Adipose tissue (tissue), 3 donors: ENCODE measurements around the gene ADGRG3. TPM values are rescaled to one million over a fixed set of nuclear protein-coding genes. Genes with fewer than 3 reads are reported as not detected.
A peak's percentile ranks its signal among the peaks of the same experiment; 100 is the strongest.

ENCODE experiments used
- H3K27ac ChIP-seq: one replicate; pipeline ENCODE4 v1.5.1; 2013; ENCODE audit warnings: low read depth, low read length
- WGBS, 3 donors: extraction: QIAGEN DNeasy Blood & Tissue Kit; methylation state at CpG; one replicate each; pipeline ENCODE4 v1.1.7; 2013; 5-methylcytosine and 5-hydroxymethylcytosine counted together
- polyA plus RNA-seq, 3 donors: library from polyadenylated mRNA; stranded (reverse); fragments of 200-250 nt; gene quantifications; one replicate each; pipeline ENCODE4 v1.2.3, GENCODE V29; 2013
- donor health status: healthy with polysubstance abuse.
- donor health status: Bipolar disorder and iron deficiency.
- donor health status: healthy.

ADGRG3 gene
- polyA plus RNA-seq, 3 donors, result 0.32 to 15.7 (median 8.4) TPM

GRCh38 chr16:57657228-57657627 lies 10.9 kb upstream of the ADGRG3 start:
- 92 to 93% (median 93%) methylated on average over 13 of the region's 13 CpGs for WGBS, 3 donors
- H3K27ac ChIP-seq, result no peak overlapping the region

DNA sequence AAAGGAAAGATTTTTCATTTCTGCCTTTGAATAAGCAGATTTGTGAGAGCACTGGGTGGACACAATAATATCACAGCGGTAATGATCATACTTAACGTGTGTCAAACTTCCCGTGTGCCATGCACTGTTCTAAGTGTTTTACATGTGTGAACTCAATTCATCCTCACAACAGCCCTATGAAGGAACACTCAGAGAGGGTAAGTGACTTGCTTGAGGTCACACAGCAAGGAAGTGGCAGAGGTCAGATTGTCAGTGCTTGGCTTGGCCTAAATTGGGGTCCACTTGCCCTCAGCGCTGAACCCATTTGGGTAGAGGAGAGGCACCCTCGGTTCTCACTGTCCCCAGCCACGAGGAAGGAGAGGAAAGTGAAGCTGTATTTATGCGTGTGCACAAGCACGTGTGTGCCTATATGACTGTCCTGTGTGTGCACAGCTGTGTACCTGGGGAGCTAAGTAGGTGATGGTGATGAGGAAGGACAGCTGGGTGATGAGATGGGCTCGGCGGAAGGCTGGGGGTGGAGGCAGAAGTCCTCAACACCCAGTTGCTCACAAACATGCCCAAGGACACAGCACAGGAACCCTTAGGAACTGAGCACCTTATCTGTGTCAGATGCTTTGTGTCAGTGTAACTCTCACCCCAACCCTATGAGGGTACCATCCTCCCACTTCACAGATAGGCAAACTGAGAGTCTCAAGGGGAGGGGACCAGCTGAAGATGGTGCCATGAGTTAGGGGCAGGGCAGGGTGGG lies 9.8 kb upstream of the ADGRG3 start:
- no peak overlapping the region for H3K27ac ChIP-seq

DNA sequence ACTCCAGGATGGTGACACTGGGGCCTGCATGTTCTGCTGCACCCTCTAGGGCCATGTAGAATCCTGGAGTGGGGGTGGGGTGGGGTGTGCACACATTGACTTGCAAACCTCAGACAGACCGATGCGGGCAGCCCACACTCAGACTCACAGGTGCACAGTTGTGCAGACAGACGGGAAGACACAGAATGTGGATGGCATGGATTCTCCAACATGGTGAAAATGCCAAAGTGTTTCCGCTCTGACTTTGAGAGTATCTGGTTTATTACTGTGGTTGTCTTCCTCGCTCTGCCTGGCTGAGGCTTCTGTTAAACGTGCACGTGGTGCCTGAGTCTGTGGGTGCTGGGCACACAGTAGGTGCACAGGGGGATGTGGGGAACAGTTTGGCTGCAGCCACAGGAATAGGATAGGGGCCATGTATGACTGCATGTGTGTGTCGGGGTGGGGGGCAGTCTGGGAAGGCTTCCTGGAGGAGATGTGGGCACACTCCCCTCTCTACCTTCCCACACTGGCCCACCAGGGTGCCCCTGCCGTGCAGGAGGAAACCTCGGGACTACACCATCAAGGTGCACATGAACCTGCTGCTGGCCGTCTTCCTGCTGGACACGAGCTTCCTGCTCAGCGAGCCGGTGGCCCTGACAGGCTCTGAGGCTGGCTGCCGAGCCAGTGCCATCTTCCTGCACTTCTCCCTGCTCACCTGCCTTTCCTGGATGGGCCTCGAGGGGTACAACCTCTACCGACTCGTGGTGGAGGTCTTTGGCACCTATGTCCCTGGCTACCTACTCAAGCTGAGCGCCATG lies 9.0 kb upstream of the ADGRG3 start:
- no peak overlapping the region for H3K27ac ChIP-seq
- WGBS, 3 donors, result 78 to 84% (median 80%) methylated on average over 19 of the region's 19 CpGs

More for the DNA sequence above, 9.8 kb upstream of the ADGRG3 start:
- 88 to 91% (median 88%) methylated on average over 10 of the region's 10 CpGs for WGBS, 3 donors

- H3K27ac ChIP-seq, result no peak overlapping the region
- 89 to 93% (median 92%) methylated on average over 11 of the region's 11 CpGs for WGBS, 3 donors
These were observed 7.2 kb upstream of the ADGRG3 start for GRCh38 chr16:57660715-57661463.

DNA sequence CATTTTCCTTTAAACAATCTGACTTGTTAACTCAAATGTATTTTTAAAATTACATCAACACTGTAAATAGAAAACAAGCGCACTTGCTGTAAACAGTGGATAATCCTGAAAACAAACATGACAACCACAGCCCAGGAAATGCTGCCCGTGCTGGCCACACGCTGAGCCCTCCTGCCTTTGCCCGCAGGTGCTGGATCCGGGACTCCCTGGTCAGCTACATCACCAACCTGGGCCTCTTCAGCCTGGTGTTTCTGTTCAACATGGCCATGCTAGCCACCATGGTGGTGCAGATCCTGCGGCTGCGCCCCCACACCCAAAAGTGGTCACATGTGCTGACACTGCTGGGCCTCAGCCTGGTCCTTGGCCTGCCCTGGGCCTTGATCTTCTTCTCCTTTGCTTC lies 6.6 kb upstream of the ADGRG3 start:
- no peak overlapping the region for H3K27ac ChIP-seq
- WGBS, 3 donors, result 79 to 93% (median 82%) methylated on average over 7 of the region's 7 CpGs

DNA sequence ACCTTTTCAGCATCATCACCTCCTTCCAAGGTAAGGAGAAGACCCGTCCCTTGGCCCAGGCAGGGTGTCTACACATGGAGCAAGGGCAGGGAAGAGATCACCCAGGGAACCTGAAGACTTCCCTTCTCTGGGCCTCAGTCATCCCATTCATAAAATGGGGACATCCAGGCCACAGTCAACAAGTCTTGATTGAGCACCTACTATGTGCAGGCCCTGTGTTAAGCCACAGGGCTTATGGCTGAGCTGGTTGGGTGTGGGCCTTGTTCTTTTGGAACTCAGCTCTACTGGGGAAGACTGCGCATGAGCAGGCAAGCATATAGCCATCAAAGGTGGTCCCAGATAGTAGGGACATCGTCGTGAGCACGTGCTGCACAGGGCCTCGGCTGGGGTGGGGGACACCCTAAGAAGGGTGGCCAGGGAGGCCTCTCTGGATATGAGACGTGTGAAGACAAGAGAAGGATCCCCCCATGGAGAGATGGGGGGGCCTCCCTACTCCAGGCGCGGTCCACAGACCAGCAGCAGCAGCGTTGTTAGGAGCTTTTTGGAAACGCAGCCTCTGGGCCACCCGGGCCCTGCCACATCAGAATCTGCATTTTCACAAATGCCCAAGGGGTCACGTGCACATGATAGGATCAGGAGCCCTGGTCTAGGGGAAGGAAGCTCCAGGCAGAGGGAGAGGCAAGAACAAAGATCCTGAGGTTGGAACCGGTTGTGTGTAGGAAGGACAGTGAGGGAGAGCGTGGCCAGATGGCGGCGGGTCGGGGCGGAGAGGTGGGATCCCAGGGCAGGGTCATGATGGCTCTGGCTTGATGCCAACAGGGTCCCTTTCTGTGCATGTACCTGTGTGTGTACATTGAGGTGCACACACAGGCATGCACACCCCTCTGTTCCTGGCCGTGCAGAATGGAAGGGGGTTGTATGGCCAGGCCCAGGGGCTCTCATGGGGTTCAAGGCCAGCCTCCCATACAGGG lies 5.9 kb upstream of the ADGRG3 start:
- no peak overlapping the region for H3K27ac ChIP-seq
- 88 to 90% (median 88%) methylated on average over 20 of the region's 20 CpGs for WGBS, 3 donors

DNA sequence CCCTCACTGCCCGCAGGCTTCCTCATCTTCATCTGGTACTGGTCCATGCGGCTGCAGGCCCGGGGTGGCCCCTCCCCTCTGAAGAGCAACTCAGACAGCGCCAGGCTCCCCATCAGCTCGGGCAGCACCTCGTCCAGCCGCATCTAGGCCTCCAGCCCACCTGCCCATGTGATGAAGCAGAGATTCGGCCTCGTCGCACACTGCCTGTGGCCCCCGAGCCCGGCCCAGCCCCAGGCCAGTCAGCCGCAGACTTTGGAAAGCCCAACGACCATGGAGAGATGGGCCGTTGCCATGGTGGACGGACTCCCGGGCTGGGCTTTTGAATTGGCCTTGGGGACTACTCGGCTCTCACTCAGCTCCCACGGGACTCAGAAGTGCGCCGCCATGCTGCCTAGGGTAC lies 4.7 kb upstream of the ADGRG3 start:
- no peak overlapping the region for H3K27ac ChIP-seq
- WGBS, 3 donors, result 88 to 89% (median 89%) methylated on average over 21 of the region's 21 CpGs

DNA sequence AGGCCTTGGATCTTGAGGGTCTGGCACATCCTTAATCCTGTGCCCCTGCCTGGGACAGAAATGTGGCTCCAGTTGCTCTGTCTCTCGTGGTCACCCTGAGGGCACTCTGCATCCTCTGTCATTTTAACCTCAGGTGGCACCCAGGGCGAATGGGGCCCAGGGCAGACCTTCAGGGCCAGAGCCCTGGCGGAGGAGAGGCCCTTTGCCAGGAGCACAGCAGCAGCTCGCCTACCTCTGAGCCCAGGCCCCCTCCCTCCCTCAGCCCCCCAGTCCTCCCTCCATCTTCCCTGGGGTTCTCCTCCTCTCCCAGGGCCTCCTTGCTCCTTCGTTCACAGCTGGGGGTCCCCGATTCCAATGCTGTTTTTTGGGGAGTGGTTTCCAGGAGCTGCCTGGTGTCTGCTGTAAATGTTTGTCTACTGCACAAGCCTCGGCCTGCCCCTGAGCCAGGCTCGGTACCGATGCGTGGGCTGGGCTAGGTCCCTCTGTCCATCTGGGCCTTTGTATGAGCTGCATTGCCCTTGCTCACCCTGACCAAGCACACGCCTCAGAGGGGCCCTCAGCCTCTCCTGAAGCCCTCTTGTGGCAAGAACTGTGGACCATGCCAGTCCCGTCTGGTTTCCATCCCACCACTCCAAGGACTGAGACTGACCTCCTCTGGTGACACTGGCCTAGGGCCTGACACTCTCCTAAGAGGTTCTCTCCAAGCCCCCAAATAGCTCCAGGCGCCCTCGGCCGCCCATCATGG lies 4.0 kb upstream of the ADGRG3 start:
- no peak overlapping the region for H3K27ac ChIP-seq
- WGBS, 3 donors, result 85 to 91% (median 90%) methylated on average over 14 to 15 of the region's 15 CpGs

DNA sequence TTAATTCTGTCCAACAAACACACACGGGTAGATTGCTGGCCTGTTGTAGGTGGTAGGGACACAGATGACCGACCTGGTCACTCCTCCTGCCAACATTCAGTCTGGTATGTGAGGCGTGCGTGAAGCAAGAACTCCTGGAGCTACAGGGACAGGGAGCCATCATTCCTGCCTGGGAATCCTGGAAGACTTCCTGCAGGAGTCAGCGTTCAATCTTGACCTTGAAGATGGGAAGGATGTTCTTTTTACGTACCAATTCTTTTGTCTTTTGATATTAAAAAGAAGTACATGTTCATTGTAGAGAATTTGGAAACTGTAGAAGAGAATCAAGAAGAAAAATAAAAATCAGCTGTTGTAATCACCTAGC lies 3.5 kb upstream of the ADGRG3 start:
- 74 to 89% (median 83%) methylated on average over 6 of the region's 6 CpGs for WGBS, 3 donors
- H3K27ac ChIP-seq, result no peak overlapping the region

GRCh38 chr16:57665541-57665940 lies 2.6 kb upstream of the ADGRG3 start:
- 66 to 87% (median 81%) methylated on average over 3 to 4 of the region's 4 CpGs for WGBS, 3 donors
- H3K27ac ChIP-seq, result no peak overlapping the region

DNA sequence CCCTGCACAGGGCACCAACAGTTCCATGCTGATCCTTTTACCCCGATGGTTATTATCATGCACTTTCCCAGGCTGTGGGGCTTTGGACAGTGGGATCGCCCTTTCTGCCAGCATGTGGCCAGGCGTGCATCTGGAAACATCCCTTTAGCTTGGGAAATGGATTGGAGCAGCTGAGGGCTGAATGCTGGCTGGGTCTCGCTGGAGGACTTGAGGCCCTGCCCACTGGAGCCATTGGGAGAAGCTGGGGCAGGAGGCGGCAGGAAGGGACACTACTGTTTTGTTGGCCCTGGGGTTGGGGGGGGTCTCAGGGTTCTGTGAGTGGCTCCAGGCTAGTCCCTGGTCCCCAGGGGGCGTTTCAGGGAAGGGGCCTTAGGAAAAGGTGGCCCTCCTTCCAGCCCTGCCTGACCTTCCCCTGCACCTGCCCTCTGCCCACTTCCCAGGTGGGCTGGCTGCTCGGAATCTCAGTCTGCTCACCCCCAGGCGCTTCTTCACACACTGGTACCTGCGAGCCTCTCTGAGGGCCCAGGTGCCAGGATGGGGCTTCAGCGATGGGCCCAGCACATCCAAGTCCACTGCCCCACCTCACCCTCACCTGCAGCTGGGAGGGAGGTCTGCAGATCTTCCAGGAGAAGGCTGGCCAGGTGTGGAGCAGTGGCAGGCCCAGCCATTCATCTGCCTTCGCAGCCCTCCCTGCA lies 1.6 kb upstream of the ADGRG3 start:
- no peak overlapping the region for H3K27ac ChIP-seq
- 76 to 81% (median 76%) methylated on average over 10 to 11 of the region's 11 CpGs for WGBS, 3 donors

- H3K27ac ChIP-seq, result no peak overlapping the region
- WGBS, 3 donors, result 67 to 86% (median 78%) methylated on average over 5 of the region's 5 CpGs
These were observed 1.0 kb upstream of the ADGRG3 start for GRCh38 chr16:57667048-57667525.

- peak overlapping the region; percentile 59 for H3K27ac ChIP-seq
- WGBS, 3 donors, result 47 to 63% (median 57%) methylated on average over 17 of the region's 17 CpGs
These were observed 412 bp upstream of the ADGRG3 start for GRCh38 chr16:57667526-57668262.

DNA sequence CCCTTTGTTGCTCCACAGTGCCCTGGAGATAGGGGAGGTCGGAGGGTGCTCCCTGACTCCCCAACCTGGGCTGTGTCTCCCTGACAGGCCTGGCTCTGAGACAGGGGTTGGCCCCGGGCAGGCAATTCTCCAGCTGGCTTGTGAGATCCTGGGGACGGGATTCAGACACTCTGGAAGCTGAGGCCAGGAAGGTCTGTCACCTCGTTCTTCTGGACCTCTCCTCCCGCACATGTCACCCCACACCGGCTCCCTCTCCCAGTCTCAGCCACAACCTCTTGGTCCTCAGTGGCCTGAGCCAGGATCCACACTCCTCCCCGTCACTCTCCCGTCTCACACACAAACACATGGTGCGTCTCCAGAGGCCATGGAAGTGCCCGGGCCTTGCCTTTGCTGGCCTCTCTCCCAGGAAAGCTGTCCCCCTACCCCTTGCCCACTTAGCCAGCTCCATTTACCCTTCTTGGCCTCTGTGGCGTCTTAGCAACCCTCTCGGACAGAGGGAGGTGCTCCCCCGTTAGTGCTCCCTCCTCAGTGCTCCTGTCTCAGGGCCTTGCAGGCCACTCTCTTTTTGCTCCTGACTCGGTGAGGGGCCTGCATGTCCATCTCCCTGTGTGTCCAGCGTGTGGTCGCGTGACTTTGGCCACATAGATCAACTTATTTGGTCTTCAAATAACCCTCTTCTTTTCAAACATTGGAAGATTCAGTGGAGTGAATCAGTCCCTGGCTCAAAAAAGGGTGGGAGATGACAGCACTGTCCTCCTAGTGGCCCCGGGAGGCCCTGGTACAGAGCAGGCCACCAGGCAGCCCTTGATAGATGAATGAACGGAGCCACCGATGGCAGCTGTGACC lies 747 bp downstream of the ADGRG3 start:
- 77 to 91% (median 86%) methylated on average over 20 of the region's 20 CpGs for WGBS, 3 donors
- peak overlapping the region; percentile 1 for H3K27ac ChIP-seq

DNA sequence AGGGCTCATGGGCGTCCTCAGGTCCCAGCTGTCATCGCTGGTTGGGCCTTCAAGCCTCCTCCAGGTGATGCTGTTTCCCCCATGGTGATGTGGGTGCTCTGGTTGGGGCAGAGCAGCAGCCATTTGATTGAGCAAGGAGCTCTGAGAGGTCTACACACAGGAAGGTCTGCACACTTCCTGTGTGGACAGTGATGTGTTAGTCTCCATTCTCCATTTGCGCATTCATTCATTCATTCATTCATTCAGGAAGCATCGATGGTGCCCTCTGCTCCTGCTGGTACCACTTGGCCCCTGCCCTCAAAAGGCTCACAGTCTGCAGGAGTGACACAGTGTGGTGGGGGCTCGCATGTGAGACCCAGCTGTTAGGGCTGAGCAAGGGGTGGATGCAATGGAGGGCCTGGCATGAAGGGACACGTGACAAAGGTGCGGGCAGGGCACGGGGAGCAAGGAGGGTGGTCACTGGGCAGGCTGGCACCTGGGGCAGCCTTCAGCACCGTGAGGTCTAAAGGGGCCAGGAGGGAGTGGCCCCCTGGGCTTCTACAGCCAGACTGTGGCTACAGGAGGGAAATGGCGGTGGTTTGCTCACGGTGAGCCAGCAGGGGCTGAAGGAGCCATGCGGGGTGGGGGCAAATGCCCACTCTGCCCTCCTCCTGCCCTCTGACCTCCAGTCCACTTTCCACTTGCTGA lies 1.5 kb downstream of the ADGRG3 start:
- H3K27ac ChIP-seq, result no peak overlapping the region
- WGBS, 3 donors, result 65 to 90% (median 72%) methylated on average over 12 of the region's 12 CpGs
